Measurements from ENCODE around the gene ACTL7B. TPM values are rescaled to one million over a fixed set of nuclear protein-coding genes. Genes with fewer than 3 reads are reported as not detected.

The ACTL7B gene
- total and polyA plus RNA-seq, 2 of the 8 experiments (the other 6 are each of a cell fraction or from before 2014, with no cell fraction given) = not detected

DNA sequence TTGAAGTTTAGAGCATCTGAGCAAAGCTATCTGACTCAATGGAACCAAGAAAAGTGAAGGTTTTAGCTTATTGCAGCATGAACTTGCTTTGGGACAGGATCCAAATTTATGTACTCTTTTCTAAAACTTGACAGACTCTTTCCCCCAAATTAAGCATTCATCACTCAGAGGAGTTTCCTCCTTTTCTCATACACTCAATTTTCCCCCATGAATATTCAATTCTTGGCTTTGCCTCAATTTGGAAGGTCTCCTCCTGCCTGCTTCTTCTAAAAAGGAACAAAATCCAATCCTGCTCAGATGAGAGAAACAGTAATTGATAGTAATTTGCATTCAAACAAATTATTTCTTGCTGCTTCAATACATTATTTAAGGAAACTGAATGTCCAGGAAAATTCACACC lies 11.3 kb upstream of the ACTL7B start (continued):
- TF ChIP-seq, protein P1, sequence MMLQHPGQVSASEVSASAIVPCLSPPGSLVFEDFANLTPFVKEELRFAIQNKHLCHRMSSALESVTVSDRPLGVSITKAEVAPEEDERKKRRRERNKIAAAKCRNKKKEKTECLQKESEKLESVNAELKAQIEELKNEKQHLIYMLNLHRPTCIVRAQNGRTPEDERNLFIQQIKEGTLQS (IDR thresholded peaks at IDR 0.05; ENCODE audit: insufficient read depth, low read depth, low read length) = no peak
- TF ChIP-seq JUN (IDR thresholded peaks at IDR 0.05; ENCODE audit: low read depth, low read length) = no peak
- no peak for TF ChIP-seq CREB1 (IDR thresholded peaks at IDR 0.05)
